HG02970 (cell line): ENCODE measurements around the gene SFRP5.
A peak's percentile ranks its signal among the peaks of the same experiment; 100 is the strongest.

Experiments used
- ATAC-seq: cut with Tn5 transposase; IDR thresholded peaks from one replicate; pipeline ENCODE4 v1.9.1; 2021; ENCODE audit warnings: mild to moderate bottlenecking, moderate library complexity, moderate number of reproducible peaks; ENCODE audit not compliant: unreplicated experiment, low FRiP score

Gene SFRP5

DNA sequence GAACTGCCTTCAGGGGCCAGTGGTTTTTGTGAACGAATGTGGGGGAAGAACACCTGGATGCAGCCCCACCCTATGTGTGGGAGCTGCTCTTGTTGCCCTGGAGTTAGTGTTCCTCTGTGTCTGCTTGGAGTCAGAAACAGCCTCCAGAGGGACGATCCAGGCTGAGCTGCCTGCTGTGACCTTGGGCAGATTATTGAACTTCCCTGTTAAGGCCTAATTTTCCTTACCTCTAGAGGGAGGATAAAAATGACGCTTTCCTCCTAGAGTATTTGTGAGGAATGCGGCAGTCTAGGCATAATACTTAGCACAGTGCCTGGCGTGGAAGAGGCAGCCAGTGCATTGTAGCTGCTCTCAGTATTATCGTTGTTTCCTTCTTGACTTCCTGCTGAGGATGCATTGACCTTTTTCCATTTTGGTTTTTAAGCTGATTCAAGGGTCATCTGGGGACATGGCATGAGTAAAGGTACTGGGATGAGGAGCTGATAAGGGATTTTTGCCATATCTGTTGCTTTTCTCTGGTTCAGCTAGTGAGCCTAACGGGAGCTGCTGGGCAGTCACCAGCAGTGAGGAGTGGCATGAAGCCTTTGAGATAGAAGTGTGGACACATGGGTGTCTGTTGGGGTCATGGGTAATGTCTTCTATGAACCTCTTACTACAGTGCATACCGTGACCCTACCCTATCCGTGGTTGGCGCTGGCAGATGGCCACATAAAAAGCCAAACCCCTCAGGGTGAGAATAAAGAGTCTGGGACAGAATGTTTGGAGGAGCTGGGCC, 28.4 kb downstream of the SFRP5 start:
- no peak for ATAC-seq

DNA sequence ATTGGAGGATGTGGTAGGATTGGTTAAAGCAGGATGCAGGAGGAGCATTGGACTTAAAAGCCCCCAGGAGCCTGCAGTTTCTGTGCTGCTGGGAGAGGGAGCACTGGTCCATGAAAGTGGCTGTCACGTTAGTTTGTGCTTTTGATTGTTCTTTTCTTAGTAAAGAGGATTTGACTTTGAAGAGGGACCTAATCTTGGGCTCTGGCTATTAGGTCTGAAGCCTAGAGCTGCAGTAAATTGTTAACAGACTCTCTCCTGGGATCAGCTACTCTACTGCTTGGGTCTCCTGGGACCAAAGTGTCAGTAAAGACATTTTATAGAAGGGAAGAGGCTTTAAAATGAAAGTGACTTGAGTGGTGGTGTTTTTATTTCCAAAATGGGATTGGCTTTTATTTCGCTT, 31.2 kb downstream of the SFRP5 start:
- ATAC-seq = no peak

- ATAC-seq = no peak
These were observed 33.2 kb downstream of the SFRP5 start for GRCh38 chr10:97738616-97739015.

DNA sequence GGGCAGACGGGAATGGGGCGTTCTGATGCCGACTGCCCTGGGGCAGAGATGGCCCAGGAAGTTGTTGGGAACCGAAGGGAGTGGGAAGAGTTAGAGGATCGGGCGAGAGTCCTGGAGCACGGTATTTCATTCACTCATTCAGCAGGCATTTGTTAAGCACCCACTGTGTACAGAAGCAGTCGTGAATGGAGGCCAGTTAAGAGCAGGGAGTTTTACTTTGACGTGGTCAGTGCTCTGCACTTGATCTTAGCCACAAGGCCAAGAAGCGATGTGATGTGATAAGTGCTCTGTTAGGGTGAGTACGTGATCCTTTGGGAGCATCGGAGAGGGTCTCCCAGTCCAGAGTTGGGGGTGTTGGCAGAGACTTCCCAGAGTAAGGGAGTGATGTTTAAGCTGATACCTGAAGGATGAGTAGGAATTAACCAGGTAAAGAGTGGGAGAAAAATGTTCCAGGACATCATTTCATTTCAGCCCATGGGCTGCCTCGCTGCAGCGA, 34.0 kb downstream of the SFRP5 start:
- ATAC-seq = no peak

- peak; percentile 86 for ATAC-seq
These were observed 34.7 kb downstream of the SFRP5 start, which contains the start of gene ZFYVE27 for GRCh38 chr10:97736902-97737769. Gene ZFYVE27, plus strand, starts transcription at chr10:97737128. Its CDS starts 1,350 bp downstream, at chr10:97738478.

GRCh38 chr10:97736403-97736901, 35.3 kb downstream of the SFRP5 start:
- peak; percentile 7 for ATAC-seq

- no peak for ATAC-seq
These were observed 37.8 kb downstream of the SFRP5 start for GRCh38 chr10:97734021-97734420.

DNA sequence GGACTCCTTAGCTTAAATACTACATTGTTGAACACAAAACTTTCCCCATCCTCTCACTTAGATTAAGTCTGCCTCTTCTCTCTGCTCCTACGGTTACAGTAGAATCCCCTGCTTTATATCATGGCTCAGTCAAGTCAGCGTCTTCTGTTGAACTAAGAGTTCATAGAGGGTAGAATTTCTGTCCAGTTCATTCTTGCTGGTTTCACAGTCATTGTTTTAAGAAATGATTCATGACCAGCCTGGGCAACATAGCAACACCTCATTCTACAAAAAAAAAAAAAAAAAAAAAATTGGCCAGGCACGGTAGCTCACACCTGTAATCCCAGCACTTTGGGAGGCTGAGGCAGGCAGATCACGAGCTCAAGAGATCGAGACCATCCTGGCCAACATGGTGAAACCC, 38.5 kb downstream of the SFRP5 start:
- ATAC-seq = no peak

GRCh38 chr10:97732052-97732359, 39.8 kb downstream of the SFRP5 start:
- no peak for ATAC-seq

- ATAC-seq = no peak
These were observed 40.3 kb downstream of the SFRP5 start for GRCh38 chr10:97731346-97732051.

- ATAC-seq = no peak
These were observed 42.8 kb downstream of the SFRP5 start for GRCh38 chr10:97729014-97729413.

DNA sequence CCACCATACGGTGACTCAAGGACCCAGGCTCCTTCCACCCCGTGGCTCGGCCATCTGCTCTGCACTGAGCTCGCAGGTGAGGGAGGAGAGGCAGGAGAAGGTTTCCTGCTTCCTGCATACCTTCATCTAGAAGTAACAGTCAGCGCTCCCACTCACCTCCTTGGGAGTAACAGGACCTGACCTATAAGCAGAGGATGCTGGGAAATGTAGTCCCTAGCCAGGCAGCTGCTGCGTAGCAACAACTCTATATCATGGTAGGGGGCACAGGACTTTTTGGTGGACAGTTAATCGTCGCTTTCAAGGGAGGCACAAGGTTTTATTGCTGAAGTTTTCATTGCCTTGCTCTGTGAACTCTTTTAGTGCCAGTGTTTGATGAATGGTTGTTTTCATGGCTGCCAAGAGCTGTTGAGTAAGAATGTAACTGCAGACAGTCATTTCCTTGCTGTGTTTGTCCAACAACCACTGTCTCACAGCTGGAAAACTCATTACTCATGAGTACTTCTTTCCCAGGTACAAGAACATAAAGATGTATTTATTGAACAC, 45.1 kb downstream of the SFRP5 start:
- no peak for ATAC-seq

- no peak for ATAC-seq
These were observed 47.4 kb downstream of the SFRP5 start for GRCh38 chr10:97724341-97724941.

GRCh38 chr10:97723001-97723400, 48.8 kb downstream of the SFRP5 start:
- no peak for ATAC-seq

- ATAC-seq = no peak
These were observed 49.7 kb downstream of the SFRP5 start for GRCh38 chr10:97721871-97722780.

- ATAC-seq = no peak
These were observed 52.2 kb downstream of the SFRP5 start for GRCh38 chr10:97719602-97720001.

- no peak for ATAC-seq
These were observed 53.1 kb downstream of the SFRP5 start for GRCh38 chr10:97718659-97719142.

DNA sequence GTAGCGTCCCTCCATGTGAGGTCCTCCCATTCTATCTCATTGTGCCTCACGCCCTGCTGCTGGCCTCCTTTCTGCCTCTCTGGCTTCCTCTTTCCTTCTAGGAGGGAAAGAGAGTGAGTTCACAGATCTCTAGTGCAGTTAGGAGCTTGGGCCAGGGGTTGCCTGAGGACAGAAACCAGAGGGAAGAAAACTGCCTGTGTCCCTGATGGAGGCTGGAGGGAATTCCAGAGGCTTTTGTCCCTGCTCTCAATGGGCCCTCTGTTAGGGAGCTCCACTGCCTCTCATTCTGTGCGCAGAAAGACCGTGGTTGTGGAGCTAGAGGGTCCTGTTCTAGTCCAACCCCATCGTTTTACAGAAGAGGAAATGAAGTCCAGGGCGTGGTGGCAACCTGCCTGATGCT, 53.6 kb downstream of the SFRP5 start:
- no peak for ATAC-seq

- no peak for ATAC-seq
These were observed 54.2 kb downstream of the SFRP5 start for GRCh38 chr10:97717627-97718026.
